ENCODE data around the gene CHRNA7. TPM values are rescaled to one million over a fixed set of nuclear protein-coding genes. Genes with fewer than 3 reads are reported as not detected.

The CHRNA7 gene
- total RNA-seq = under 1 TPM in 1 of 2 experiments, not detected in 1; 0.21 TPM

DNA sequence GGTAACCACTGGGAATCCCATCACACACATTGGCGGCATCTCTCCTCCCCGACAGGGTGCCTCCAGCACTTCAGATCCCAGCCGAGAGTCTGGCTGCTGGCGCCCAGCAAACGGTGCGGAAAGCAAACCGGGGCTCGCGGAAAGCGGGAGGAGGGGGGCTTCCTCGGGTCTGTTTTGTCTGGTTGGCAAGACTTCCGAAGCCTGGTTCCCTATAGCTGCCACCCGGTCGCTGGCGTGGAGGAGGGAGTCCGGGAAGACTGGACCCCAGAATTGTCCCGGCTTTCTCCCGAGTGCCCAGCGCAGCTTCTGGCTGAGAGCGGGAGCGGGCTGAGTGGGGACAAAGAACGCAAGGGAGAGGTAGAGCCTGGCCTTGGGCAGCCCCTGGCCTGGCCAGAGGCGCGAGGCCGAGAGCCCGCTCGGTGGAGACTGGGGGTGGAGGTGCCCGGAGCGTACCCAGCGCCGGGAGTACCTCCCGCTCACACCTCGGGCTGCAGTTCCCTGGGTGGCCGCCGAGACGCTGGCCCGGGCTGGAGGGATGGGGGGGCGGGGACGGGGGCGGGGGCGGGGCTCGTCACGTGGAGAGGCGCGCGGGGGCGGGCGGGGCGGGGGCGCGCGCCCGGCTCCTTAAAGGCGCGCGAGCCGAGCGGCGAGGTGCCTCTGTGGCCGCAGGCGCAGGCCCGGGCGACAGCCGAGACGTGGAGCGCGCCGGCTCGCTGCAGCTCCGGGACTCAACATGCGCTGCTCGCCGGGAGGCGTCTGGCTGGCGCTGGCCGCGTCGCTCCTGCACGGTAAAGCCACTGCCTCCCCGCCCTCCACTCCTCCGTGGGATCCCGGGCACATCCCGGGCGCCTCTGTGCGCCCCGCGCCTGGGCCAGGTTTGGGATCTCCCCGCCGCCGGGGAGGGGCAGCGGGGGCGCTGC is at the start of gene CHRNA7:
TSS of gene CHRNA7 (plus strand) at position 654 of the 920 bp plus-strand sequence. CDS start at position 734, 80 bp downstream.
- CTCF ChIA-PET = no interaction called here

DNA sequence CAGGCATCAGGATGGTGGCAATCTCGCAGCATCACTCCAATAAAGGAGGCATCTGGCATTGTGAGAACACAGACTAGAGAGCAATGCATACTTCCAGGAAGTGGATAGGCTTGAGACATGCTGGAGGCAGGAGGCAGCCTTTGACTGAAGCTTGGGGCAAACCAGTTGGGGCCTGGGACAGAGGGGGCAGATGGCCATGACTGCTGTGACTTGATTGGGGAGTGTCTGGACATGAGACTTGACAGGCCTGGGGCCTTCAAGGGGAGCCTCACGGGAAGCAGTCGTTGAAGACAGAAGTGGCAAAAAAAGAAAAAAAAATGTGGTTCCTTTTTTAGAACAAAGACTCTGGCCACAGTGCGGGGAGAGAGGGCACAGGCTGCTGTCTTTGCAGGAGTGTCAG is 44.7 kb upstream of the CHRNA7 start:
- ChIA-PET POLR2A (no interaction called here), CTCF (interaction anchor here (1.5 kb wide), 1 partner anchor 11 kb away, joined by 4 read pairs; no protein-coding TSS in a partner anchor)

More for the DNA sequence above, at the start of gene CHRNA7:
- POLR2A ChIA-PET = no interaction called here

DNA sequence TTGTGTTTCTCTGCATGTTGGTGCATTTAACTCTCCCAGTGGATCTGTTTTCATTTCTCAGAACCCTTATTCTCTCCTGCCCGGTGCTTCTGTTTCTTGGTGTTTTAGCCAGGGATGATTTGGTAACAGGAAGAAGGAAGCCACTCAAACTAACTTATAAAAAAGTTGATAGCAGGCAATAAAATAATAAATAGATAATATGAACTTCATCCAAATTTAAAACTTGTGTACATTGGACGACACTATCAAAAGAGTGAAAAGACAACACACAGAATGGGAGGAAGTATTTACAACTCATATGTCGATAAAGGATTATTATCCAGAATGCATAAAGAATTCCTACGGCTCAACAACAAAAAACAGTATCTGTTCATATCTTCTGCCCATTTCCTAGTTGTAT is 37.3 kb upstream of the CHRNA7 start:
- ChIA-PET POLR2A (no interaction called here), CTCF (no interaction called here)

DNA sequence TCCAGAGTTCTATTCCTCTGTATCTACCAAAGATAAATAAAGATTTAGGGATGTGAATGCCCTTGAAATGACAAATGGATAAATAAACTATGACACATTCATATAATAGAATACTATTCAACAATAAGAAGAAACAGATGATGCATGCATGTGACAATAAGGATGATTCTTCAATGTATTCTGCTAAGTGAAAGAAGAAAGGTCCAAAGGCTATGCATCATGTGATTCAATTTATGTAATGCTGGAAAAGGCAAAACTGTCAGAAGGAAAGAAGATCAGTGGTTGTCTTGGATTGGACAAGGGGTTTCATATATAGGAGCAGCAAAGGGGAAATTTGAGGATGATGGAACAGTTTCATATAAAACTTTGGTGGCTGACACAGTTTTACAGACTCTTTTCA is 32.6 kb upstream of the CHRNA7 start:
- CTCF ChIA-PET = no interaction called here

DNA sequence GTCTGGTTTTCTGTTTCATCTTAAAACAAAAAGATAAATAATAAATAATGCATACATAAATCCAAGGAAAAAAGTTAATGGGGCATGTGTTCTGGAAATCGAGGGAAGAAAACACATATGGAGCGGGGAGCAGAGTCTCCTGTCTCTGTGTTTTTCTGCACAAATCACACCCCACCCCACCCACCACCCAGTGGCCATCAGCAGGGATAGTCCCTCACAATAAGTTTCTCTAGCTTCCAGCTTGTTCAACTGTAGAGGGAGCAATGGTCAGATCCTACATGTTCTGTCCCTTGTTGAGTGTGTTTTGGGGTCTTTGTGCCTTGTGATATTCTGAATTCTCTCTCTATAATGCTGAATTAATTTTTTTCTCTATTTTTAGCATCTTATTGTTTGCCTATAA is 26.8 kb upstream of the CHRNA7 start:
- ChIA-PET POLR2A (no interaction called here), CTCF (interaction anchor here (1.8 kb wide), 1 partner anchor 26 kb away, joined by 6 read pairs; no protein-coding TSS in a partner anchor)

More for the DNA sequence above, 32.6 kb upstream of the CHRNA7 start:
- POLR2A ChIA-PET = no interaction called here

DNA sequence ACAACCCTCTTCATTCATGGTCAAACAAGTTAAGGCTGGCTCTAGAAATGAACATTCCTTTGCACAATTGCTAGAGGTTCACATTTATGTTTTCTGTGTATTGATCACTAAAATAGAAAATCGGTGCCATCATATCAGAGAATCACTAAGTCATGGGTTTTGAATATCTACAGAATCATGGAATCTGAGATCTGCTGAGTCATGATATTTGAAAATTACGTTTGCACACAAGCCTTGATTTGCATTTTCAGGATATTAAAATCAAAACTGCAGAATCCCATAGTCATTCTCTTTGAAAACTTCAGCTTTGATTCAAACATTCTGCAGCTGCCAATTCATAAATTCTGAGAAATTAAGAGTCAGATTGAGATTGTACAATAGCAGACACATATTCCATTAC is 26.1 kb upstream of the CHRNA7 start:
- CTCF ChIA-PET = interaction anchor here (1.8 kb wide), 1 partner anchor 26 kb away, joined by 6 read pairs; no protein-coding TSS in a partner anchor

DNA sequence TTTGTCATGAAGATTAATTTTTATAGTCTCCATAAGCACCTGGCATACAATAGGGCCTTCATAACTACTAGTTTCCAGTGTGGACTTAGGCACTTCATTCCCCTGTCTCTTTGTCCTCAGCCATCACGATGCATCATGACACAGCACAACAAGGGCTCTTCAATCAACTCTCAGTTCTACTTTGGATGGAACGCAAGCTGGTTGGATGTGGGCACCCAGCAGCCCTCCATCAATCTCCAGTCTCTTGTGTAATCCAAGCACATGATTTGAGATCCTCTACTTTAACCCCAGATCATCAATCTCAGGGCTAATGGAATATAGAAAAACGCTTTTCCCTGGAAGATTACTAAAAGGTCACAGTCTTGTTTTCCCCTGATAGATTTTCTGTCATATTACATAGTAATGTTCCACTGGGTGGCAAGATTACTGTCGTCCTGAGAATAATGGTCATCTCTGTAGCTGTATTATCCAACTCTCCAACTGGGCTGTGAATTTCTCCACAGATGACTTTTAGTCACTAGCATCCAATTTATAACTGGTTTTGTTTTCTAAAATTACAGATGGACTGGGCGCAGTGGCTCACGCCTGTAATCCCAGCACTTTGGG is 22.9 kb upstream of the CHRNA7 start:
- ChIA-PET POLR2A (no interaction called here), CTCF (interaction anchor here (0.6 kb wide), 1 partner anchor 14 kb away, joined by 3 read pairs; no protein-coding TSS in a partner anchor)

More for the DNA sequence above, 26.1 kb upstream of the CHRNA7 start:
- POLR2A ChIA-PET = no interaction called here

DNA sequence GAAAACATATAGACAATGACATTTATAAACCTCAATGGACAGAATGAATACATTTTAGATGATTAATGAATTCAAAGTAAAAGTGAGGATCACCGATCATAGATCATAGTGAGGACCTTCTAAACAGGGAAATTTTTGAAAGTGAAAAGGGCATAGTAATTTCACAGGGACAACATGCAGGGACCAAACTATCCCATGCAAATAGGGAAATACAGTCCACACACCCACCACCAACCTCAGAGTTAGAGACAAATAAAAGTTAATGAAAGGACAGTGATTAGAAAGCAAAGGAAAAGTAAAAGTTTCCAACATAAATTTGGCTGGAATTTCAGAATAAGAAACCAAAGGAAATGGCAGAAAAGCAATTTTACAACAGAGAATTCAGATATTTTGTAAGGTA is 15.4 kb upstream of the CHRNA7 start:
- POLR2A ChIA-PET = no interaction called here

DNA sequence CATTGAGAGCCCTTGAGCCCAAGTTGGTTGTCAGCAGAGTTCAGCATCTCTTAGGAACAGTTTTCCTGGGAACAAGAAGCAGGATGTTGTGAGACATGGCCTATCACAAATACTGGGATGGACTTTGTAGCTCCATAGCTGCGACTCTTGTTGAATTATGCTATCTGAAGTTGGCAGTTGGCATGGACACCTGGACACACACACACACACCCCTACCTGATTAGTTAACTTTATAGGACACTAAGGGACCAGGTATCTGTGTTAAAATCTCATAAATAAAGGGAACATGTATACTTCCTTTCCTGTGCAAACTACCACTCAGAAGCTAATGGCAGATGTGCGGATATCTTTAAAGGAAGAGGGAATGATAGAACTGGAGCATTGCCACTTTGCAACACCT is 10.2 kb upstream of the CHRNA7 start:
- ChIA-PET CTCF (no interaction called here), POLR2A (no interaction called here)

More for the DNA sequence above, 15.4 kb upstream of the CHRNA7 start:
- CTCF ChIA-PET = no interaction called here

DNA sequence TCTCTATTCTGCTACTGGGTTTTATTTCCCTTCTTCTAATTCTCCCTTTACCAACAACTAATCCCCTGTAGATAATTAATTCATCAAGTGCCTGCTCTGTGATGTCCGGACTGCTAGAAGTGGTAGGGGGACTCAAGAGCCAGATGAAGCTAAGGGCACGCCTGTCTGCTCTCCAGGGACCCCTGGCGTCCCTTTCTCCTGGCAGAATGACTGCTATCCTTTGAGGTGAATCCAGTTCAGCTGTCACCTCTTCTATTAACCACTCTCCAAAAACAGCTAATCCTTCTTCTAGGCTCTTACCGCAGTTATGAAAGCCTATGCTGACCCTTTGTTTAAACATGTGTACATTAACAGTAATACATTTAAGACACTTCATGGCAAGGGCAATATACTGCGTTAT is 1.4 kb upstream of the CHRNA7 start:
- ChIA-PET POLR2A (no interaction called here), CTCF (no interaction called here)

DNA sequence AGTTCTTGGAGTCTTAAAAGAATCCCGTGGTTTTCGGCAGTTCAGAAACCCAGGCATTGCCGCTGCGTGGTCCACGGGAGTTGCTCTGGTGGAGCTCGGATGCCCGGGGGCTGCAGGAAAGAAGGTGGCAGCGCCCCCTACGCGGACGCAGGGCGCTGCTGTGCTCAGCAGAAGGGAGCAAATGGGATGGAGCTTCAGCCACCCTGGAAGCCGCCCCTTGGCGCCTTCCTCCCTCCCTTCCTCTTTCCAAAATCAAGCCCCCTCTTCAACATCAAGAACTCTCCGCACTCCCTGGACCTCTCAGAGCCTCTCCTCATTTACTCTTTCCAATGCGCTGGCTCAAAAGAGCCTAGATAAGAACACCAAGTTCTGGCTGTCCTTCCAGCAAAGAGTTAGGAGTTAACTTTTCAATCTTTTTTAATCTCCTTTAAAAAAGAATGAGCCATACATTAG is 880 bp upstream of the CHRNA7 start:
- CTCF ChIA-PET = no interaction called here

DNA sequence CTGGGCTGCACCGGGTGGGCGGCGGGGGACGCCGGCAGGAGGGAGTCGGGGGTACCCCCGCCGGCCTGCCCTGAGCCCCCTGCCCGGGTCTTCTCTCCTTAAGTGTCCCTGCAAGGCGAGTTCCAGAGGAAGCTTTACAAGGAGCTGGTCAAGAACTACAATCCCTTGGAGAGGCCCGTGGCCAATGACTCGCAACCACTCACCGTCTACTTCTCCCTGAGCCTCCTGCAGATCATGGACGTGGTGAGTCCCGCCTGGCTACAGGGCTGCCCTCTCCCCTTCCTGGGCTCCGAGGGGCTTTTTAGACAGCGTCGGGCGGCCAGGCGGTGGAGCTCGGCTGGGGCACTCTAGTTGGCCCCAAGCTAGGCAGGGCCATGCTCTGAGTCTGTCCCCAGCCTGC is 480 bp downstream of the CHRNA7 start:
- POLR2A ChIA-PET = no interaction called here

More for the DNA sequence above, 880 bp upstream of the CHRNA7 start:
- POLR2A ChIA-PET = no interaction called here

DNA sequence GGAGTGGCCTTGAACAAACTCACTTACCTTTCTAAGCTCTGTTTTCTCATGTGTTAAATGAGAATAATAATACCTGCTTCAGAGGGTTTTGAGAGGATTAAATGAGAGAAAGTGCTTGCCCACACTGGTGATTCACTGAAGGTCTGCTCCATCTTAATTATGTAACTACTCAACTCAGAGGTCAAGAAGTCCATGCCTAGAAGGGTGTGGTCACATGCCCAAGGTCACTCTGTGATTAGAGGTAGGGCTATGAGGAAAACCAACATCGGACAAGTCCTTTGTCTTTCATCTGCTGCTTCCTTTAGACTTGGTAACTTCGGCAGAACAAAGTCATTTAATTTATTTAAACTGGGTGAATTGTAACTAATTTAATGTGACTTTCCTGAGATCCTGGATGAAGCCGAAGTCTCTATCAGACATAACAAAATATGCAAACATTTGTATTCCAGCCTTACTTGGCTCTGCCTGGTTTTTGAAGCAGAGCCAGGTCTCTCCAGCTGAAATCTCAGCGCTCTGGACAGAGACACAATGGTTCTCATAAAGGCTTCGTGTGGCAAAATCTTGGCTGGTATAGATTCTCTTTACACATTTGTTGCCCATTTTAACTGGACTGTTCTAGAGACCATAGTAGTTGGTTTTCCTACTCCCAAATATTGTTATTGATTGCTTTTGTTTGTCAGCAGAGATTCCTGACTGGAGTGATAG is 3.0 kb downstream of the CHRNA7 start:
- ChIA-PET POLR2A (no interaction called here), CTCF (no interaction called here)

More for the DNA sequence above, 480 bp downstream of the CHRNA7 start:
- CTCF ChIA-PET = no interaction called here

DNA sequence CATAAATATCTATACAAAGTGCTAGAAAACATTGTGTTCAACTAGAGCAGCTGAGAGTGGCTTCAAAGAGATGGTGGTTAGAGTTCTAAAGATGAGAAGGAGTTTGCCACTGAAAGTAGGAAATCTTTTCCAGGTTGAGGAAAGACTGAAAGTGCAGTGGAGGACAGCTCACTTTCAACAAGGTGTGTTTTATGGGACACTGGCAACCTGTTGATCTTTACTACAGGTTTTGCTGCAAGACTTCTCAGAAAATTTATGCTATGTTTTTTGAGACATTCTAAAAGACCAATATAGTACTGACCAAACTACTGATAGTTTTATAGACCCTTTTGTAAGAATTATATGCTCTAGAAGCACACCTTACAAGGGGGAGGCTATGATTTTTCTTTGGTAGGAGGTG is 3.8 kb downstream of the CHRNA7 start:
- POLR2A ChIA-PET = no interaction called here
- CTCF ChIA-PET = no interaction called here

DNA sequence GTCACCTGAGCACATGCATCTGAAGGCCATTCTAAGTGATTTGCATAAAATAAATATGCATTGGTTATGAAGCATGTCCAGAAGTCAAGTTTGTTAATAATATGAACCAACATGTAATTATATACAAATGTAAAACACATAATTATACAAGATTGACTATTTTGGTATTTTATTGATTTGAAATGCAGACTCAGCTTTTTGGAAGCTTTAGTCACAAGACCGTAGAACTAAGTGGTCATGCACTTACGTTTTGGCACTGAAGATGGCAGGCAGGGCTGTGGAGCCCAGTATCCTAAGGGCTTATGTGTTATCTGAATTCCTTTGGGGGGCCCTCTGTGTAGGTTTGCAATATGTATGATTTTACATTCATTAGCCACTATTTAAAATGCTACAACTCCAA is 5.0 kb downstream of the CHRNA7 start:
- ChIA-PET POLR2A (no interaction called here), CTCF (no interaction called here)

DNA sequence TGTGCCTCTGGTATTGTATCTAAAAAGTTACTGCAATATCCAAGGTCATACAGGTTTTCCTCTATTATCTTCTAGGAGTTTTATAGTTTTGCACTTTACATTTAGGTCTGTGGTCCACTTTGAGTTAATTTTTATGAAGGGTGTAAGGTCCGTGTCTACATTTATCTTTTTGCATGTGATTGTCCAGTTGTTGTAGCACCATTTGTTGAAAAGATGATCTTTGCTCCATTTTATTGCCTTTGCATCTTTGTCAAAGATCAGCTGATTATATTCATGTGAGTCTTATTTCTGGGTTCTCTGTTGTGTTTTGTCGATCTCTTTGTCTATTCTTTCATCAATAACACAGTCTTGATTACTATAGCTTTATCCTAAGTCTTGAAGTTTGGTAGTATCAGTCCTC is 6.7 kb downstream of the CHRNA7 start:
- ChIA-PET POLR2A (no interaction called here), CTCF (no interaction called here)

DNA sequence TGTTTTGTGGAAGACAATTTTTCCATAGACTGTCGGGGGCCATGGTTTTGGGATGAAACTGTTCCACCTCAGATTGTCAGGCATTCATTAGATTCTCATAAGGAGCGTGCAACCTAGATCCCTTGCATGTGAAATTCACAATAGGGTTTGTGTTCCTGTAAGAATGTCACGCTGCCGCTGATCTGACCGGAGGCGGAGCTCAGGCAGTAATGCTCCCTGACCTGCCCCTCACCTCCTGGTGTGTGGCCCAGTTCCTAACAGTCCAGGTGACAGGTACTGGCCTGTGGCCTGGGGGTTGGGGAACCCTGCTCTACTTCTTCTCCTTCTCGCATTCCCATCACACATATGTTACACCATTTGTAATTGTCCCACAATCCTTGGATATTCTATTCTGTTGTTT is 11.0 kb downstream of the CHRNA7 start:
- ChIA-PET CTCF (no interaction called here), POLR2A (no interaction called here)

DNA sequence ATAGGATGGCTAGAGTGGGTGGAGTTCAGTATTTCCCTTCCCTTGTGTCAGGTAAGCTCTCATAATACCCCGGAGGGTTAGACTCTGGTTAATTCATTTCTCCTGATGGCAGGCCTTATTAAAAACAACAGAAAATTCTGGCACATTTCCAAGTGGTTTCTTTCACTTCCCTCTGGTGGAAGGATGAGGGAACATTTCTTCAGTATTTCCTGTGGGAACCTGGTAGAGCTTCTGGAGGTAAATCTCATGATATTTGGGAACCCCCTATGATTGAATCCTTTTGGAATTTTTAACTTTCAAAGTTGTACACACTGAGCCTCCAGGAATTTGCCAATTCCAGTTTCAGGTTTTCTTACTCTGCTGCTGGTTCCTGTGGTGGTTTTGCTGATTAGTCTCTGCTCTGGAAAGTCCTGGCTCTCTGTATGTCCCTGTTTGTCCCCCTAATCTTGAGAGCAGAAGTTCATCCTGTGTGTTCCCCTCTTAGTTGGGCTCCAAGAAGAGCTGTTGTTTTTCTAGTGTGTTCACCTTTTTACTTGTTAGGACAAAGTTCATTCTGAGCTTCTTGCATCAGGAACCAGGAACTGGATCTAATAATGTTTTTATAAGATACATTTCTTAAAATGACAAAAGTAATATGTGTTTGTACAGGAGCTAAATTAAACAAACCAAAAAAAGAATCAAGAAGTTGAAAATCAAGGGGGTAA is 12.1 kb downstream of the CHRNA7 start:
- POLR2A ChIA-PET = no interaction called here

DNA sequence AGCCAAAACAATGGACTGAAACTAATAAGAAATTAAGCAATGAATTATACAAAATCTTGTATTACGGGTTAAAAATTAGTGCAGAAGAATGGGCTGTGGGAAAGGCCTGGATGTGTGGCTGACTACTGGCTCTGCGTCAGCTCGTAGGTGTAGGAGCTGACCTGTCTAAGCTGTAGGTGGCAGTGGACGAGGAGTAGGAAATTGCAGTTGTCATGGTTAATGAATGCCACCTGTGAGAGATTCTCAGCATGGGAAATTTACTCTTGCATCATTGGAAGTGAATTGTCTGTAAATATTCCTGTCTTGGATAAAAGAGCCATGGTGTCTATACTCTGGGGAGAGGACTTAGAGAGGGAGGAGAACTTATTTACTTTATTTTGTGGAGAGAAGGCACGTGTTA is 23.4 kb downstream of the CHRNA7 start:
- POLR2A ChIA-PET = no interaction called here
- CTCF ChIA-PET = no interaction called here

More for the DNA sequence above, 12.1 kb downstream of the CHRNA7 start:
- CTCF ChIA-PET = no interaction called here

DNA sequence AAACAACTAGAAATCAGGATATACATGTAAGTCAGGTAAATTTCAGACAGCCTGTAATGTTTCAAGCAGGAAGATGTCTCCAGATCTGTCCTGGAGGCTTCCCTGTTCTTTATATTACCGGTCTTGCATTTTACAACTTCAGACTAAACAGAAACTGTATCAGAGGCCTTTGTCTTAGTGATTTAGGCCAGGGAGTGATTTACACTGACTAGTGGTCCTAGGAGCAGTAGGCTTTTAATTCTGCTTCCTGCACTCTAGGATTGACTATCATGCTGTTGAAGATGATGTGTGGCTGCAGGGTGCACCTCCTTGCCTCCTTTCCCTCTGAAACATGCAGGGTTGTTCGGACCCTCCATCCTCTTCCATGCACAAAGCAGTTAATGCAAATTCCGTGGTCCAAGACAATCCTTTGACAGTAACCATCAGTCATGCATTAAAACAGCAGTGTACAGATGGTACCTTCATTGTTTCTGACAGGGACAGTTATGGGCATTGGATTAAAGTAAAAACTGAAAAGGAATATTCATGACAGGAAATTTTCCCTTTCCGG is 27.6 kb downstream of the CHRNA7 start:
- CTCF ChIA-PET = no interaction called here
- POLR2A ChIA-PET = no interaction called here
